Stomach (tissue), 4 donors: ENCODE data around the gene STX1B.

Source experiments
- CTCF ChIP-seq, 7 experiments: fragments of 450-650 bp in 4 of 7; fragments of 200-600 bp in 3 of 7; sonication (generic) in 3 of 7; IDR thresholded peaks; one replicate each; pipeline ENCODE4 v1.5.1; 2016 to 2019; ENCODE audit warnings: antibody characterized with exemption in 7 of 7, control low read depth in 2 of 7, mild to moderate bottlenecking in 1 of 7
- POLR2A ChIP-seq, 4 donors: fragments of 450-650 bp; IDR thresholded peaks; one replicate each; pipeline ENCODE4 v1.6.1; 2016; ENCODE audit warnings: antibody characterized with exemption in 4 of 4, control low read depth in 2 of 4, mild to moderate bottlenecking in 1 of 4, moderate library complexity in 1 of 4
- POLR2AphosphoS5 ChIP-seq, 3 donors: sonication (generic); formaldehyde crosslinking; IDR thresholded peaks; one replicate each; pipeline ENCODE4 v1.6.1; 2016; ENCODE audit warnings: antibody characterized with exemption in 3 of 3

- no peak for TF ChIP-seq CTCF (IDR thresholded peaks at IDR 0.05)
- TF ChIP-seq POLR2A (IDR thresholded peaks at IDR 0.05) = no peak
- TF ChIP-seq POLR2AphosphoS5 (IDR thresholded peaks at IDR 0.05) = no peak
These were observed 14.9 kb upstream of the STX1B start for GRCh38 chr16:31025339-31025738.
